HepG2 (cell line): ENCODE measurements around the gene ZACN. TPM values are rescaled to one million over a fixed set of nuclear protein-coding genes. Genes with fewer than 3 reads are reported as not detected.
A peak's percentile ranks its signal among the peaks of the same experiment; 100 is the strongest.

Experiments
- BRCA1 ChIP-seq: sonication (generic); formaldehyde crosslinking; IDR thresholded peaks from 2 replicates; pipeline ENCODE4 v1.4.0; 2020; ENCODE audit warnings: missing genetic modification reagents
- E2F1 ChIP-seq: sonication (generic); formaldehyde crosslinking; IDR thresholded peaks from 2 replicates; pipeline ENCODE4 v1.5.0; 2020; ENCODE audit warnings: missing genetic modification reagents
- HNF1B ChIP-seq: sonication (generic); formaldehyde crosslinking; IDR thresholded peaks from 2 replicates; pipeline ENCODE4 v1.5.1; 2020; ENCODE audit warnings: mild to moderate bottlenecking, moderate library complexity, missing genetic modification reagents
- HNRNPK ChIP-seq: fragments of 200-400 bp; formaldehyde crosslinking; IDR thresholded peaks from 2 replicates; pipeline ENCODE4 v1.6.1; 2018; ENCODE audit warnings: low read length, low read depth, moderate library complexity, mild to moderate bottlenecking; ENCODE audit not compliant: poor library complexity, severe bottlenecking
- KDM2A ChIP-seq: sonication (generic); formaldehyde crosslinking; IDR thresholded peaks from 2 replicates; pipeline ENCODE4 v1.4.0; 2020; ENCODE audit warnings: low read depth, missing genetic modification reagents, borderline replicate concordance
- MAFF ChIP-seq: IDR thresholded peaks from 2 replicates; pipeline ENCODE4 v1.6.1; 2011; ENCODE audit warnings: low read depth, low read length, improper control_type of control experiment
- MAFK ChIP-seq, 2 experiments: IDR thresholded peaks in 1 of 2; conservative IDR thresholded peaks in 1 of 2; 2 replicates each; pipeline ENCODE4 v1.6.1; 2011; ENCODE audit warnings: improper control_type of control experiment in 2 of 2, low read length in 2 of 2
- MTF2 ChIP-seq: sonication (generic); formaldehyde crosslinking; IDR thresholded peaks from 2 replicates; pipeline ENCODE4 v1.5.0; 2020; ENCODE audit warnings: missing genetic modification reagents, borderline replicate concordance
- NR2F2 ChIP-seq: IDR thresholded peaks from 2 replicates; pipeline ENCODE4 v1.6.1; 2012; ENCODE audit warnings: low read depth, inconsistent platforms, borderline replicate concordance
- POGZ ChIP-seq: sonication (generic); formaldehyde crosslinking; IDR thresholded peaks from 2 replicates; pipeline ENCODE4 v1.4.0; 2020; ENCODE audit warnings: mild to moderate bottlenecking, missing genetic modification reagents
- RXRA ChIP-seq: sonication (generic); formaldehyde crosslinking; IDR thresholded peaks from 2 replicates; pipeline ENCODE4 v1.5.1; 2020; ENCODE audit warnings: missing genetic modification reagents
- TBP ChIP-seq: sonication (generic); formaldehyde crosslinking; IDR thresholded peaks from 2 replicates; pipeline ENCODE4 v1.5.0; 2020; ENCODE audit warnings: missing genetic modification reagents
- TFDP2 ChIP-seq: sonication (generic); formaldehyde crosslinking; IDR thresholded peaks from 2 replicates; pipeline ENCODE4 v1.4.0; 2020; ENCODE audit warnings: missing genetic modification reagents
- ZBTB38 ChIP-seq: sonication (generic); formaldehyde crosslinking; IDR thresholded peaks from 2 replicates; pipeline ENCODE4 v1.5.1; 2020; ENCODE audit warnings: mild to moderate bottlenecking, missing genetic modification reagents
- ZEB1 ChIP-seq: IDR thresholded peaks from 2 replicates; pipeline ENCODE4 v1.6.1; 2012; ENCODE audit warnings: mild to moderate bottlenecking, low read depth, inconsistent platforms; ENCODE audit not compliant: insufficient replicate concordance
- ZNF232 ChIP-seq: sonication (generic); formaldehyde crosslinking; IDR thresholded peaks from 2 replicates; pipeline ENCODE4 v1.4.0; 2020; ENCODE audit warnings: missing genetic modification reagents, borderline replicate concordance
- ZNF280D ChIP-seq: sonication (generic); formaldehyde crosslinking; IDR thresholded peaks from 2 replicates; pipeline ENCODE4 v1.5.1; 2020; ENCODE audit warnings: mild to moderate bottlenecking, missing genetic modification reagents
- ZNF503 ChIP-seq: sonication (generic); formaldehyde crosslinking; IDR thresholded peaks from 2 replicates; pipeline ENCODE4 v1.4.0; 2020; ENCODE audit warnings: missing genetic modification reagents
- ZNF607 ChIP-seq: sonication (generic); formaldehyde crosslinking; IDR thresholded peaks from 2 replicates; pipeline ENCODE4 v1.5.1; 2020; ENCODE audit warnings: missing genetic modification reagents, mild to moderate bottlenecking, borderline replicate concordance
- ZNF746 ChIP-seq: sonication (generic); formaldehyde crosslinking; IDR thresholded peaks from 2 replicates; pipeline ENCODE4 v1.8.0; 2022; ENCODE audit warnings: mild to moderate bottlenecking, missing genetic modification reagents
- ZNF747 ChIP-seq: sonication (generic); formaldehyde crosslinking; IDR thresholded peaks from 2 replicates; pipeline ENCODE4 v1.8.1; 2023; ENCODE audit warnings: missing genetic modification reagents, mild to moderate bottlenecking, borderline replicate concordance
- ZSCAN20 ChIP-seq: sonication (generic); formaldehyde crosslinking; IDR thresholded peaks from 2 replicates; pipeline ENCODE4 v1.4.0; 2020; ENCODE audit warnings: missing genetic modification reagents, mild to moderate bottlenecking, borderline replicate concordance
- polyA plus RNA-seq, 8 experiments: library from polyadenylated mRNA; depleted of rRNA in 3 of 8; stranded (reverse) in 7 of 8; unstranded in 1 of 8; fragments of >200 nt; fragmentation: Illumina TruSeq in 4 of 8; extraction: Trizol in 4 of 8; gene quantifications; 2 replicates each; pipeline versions ENCODE4 v1.2.1 to v1.2.3, GENCODE V29; 2011 to 2016; ENCODE audit warnings: low read depth in 4 of 8, missing spikeins in 1 of 8, mixed read lengths in 1 of 8; ENCODE audit not compliant: insufficient read depth in 1 of 8
- total RNA-seq, 5 experiments: library from RNA; depleted of rRNA; stranded (reverse); fragments of >200 nt; fragmentation: Illumina TruSeq; extraction: Trizol; gene quantifications; 2 replicates each; pipeline ENCODE4 v1.2.3, GENCODE V29; 2016; ENCODE audit warnings: low read depth in 1 of 5

ZACN gene
- total and polyA plus RNA-seq, 2 of the 13 experiments (the other 11 are each of a cell fraction or from before 2014, with no cell fraction given): 0.11 to 0.15 TPM

GRCh38 chr17:76104896-76105231 lies 25.9 kb downstream of the ZACN start (continued):
- TF ChIP-seq ZEB1 (no peak), ZSCAN20 (CRISPR knock-in tag) (no peak), ZNF746 (CRISPR knock-in tag) (no peak), ZNF503 (CRISPR knock-in tag) (no peak), HNF1B (CRISPR knock-in tag) (no peak), TFDP2 (CRISPR knock-in tag) (no peak), NR2F2 (no peak), RXRA (CRISPR knock-in tag) (0 out of 2 replicates have a peak, but pooled peaks have one; percentile 21), POGZ (CRISPR knock-in tag) (no peak), ZNF607 (0 out of 2 replicates have a peak, but pooled peaks have one; percentile 31), KDM2A (CRISPR knock-in tag) (no peak), ZNF747 (no peak), BRCA1 (CRISPR knock-in tag) (no peak), ZBTB38 (CRISPR knock-in tag) (peak; percentile 34; the same call in 1 of the 2 replicates), ZNF280D (CRISPR knock-in tag) (0 out of 2 replicates have a peak, but pooled peaks have one; percentile 19), E2F1 (no peak), HNRNPK (no peak), TBP (no peak), ZNF232 (CRISPR knock-in tag) (no peak), MTF2 (CRISPR knock-in tag) (no peak), MAFF (peak; percentile 44; the same call in 1 of the 2 replicates), MAFK (conservative IDR thresholded peaks at IDR 0.05 in 1 of 2, IDR thresholded peaks at IDR 0.05 in 1 of 2; ENCODE audit: low read length in 2 of 2) (peak in 1 of 2 experiments; percentile 59; a peak in 3 of 4 replicates)
